Thyroid gland (tissue), 4 donors: ENCODE measurements around the gene ACP7.

ENCODE experiments used
- POLR2A ChIP-seq, 2 donors: fragments of 450-650 bp; IDR thresholded peaks; one replicate each; pipeline ENCODE4 v1.6.1; 2017; ENCODE audit warnings: antibody characterized with exemption in 2 of 2, mild to moderate bottlenecking in 2 of 2, moderate library complexity in 1 of 2
- TF ChIP-seq, protein P1 (sequence below), 6 experiments: fragments of 200-600 bp in 3 of 6; fragments of 450-650 bp in 3 of 6; sonication (generic) in 3 of 6; IDR thresholded peaks; one replicate each; pipeline ENCODE4 v1.5.1; 2016 to 2019; ENCODE audit warnings: antibody characterized with exemption in 6 of 6, mild to moderate bottlenecking in 2 of 6, inconsistent platforms in 1 of 6, moderate library complexity in 1 of 6

DNA sequence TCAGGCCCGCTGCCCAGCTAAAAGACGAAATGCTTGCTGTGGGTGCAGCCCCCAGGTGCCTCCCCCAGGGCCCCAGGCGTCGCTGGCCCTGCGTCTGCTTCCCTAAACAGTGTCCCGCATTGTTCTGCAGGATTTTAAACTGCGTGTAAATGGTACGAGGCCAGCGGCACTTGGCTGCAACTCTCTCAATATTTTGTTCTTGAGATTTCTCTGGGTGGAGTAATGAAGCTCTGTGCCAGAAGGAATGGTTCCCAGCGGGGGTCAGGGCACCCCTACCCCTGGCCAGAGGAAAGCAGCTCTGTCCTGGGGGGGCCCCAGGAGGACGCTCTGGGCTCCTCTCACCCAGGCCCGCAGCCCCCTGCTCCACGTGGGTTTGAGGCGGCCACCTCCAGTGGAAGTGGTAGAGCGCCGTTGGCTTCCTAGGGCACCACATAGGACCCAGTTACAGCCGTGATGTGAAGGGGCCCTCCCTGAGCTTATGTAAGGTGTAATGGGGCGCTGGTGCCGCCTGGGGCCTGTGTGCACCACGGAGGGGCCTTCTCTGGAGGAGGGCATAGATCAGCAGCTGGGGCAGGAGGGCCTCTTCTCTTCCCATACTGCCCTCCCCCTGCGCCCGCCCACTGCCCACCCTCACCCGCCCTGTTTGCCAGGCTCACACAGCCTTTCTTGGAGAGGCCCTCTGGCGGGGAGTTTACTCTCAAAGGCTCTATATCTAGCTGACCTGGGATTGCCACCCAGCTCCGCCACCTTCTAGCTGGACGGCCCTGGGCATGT, 61.2 kb downstream of the ACP7 start:
- TF ChIP-seq, protein P1, sequence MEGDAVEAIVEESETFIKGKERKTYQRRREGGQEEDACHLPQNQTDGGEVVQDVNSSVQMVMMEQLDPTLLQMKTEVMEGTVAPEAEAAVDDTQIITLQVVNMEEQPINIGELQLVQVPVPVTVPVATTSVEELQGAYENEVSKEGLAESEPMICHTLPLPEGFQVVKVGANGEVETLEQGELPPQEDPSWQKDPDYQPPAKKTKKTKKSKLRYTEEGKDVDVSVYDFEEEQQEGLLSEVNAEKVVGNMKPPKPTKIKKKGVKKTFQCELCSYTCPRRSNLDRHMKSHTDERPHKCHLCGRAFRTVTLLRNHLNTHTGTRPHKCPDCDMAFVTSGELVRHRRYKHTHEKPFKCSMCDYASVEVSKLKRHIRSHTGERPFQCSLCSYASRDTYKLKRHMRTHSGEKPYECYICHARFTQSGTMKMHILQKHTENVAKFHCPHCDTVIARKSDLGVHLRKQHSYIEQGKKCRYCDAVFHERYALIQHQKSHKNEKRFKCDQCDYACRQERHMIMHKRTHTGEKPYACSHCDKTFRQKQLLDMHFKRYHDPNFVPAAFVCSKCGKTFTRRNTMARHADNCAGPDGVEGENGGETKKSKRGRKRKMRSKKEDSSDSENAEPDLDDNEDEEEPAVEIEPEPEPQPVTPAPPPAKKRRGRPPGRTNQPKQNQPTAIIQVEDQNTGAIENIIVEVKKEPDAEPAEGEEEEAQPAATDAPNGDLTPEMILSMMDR (IDR thresholded peaks at IDR 0.05), result peak in 1 of 6 experiments; percentile 22
- no peak for TF ChIP-seq POLR2A (IDR thresholded peaks at IDR 0.05)
